HEK293T (cell line): ENCODE results near the gene MYOZ2.

Experiments
- CTCF ChIA-PET: fragments of 350-600 bp; formaldehyde crosslinking; extraction: SDS; loops from one replicate; lab custom pipeline; 2021; ENCODE audit warnings: antibody characterized with exemption, inconsistent platforms; lab: Yijun Ruan, JAX
- POLR2A ChIA-PET: fragments of 350-600 bp; formaldehyde crosslinking; extraction: SDS; loops from one replicate; lab custom pipeline; 2020; ENCODE audit warnings: antibody characterized with exemption, inconsistent platforms; lab: Yijun Ruan, JAX
- DNase-seq: peaks from one replicate; pipeline ENCODE4 v3.0.0; 2012; ENCODE audit warnings: mixed read lengths; ENCODE audit errors: extremely low spot score
- ARNT ChIP-seq: fragments of 450-650 bp; IDR thresholded peaks from 2 replicates; pipeline ENCODE4 v1.6.1; 2017; ENCODE audit warnings: mild to moderate bottlenecking
- BHLHE40 ChIP-seq: fragments of 450-650 bp; IDR thresholded peaks from 2 replicates; pipeline ENCODE4 v1.6.1; 2016; ENCODE audit warnings: mild to moderate bottlenecking, moderate library complexity, borderline replicate concordance
- CTBP1 ChIP-seq: fragments of 450-650 bp; IDR thresholded peaks from 2 replicates; pipeline ENCODE4 v1.6.1; 2016; ENCODE audit warnings: borderline replicate concordance
- ELF4 ChIP-seq: fragments of 450-650 bp; IDR thresholded peaks from 2 replicates; pipeline ENCODE4 v1.6.1; 2017; ENCODE audit warnings: antibody characterized with exemption
- FOXA1 ChIP-seq: fragments of 450-650 bp; IDR thresholded peaks from 2 replicates; pipeline ENCODE4 v1.6.1; 2016; ENCODE audit warnings: mild to moderate bottlenecking
- FOXK2 ChIP-seq: fragments of 450-650 bp; IDR thresholded peaks from 2 replicates; pipeline ENCODE4 v1.6.1; 2016; ENCODE audit warnings: mild to moderate bottlenecking
- FOXM1 ChIP-seq: fragments of 450-650 bp; IDR thresholded peaks from 2 replicates; pipeline ENCODE4 v1.6.1; 2017; ENCODE audit warnings: mild to moderate bottlenecking, borderline replicate concordance
- HDGF ChIP-seq: fragments of 450-650 bp; IDR thresholded peaks from 2 replicates; pipeline ENCODE4 v1.6.1; 2017; ENCODE audit warnings: antibody characterized with exemption, borderline replicate concordance
- L3MBTL2 ChIP-seq: fragments of 450-650 bp; conservative IDR thresholded peaks from 2 replicates; pipeline ENCODE4 v1.6.1; 2016; ENCODE audit warnings: mild to moderate bottlenecking
- LEF1 ChIP-seq: fragments of 450-650 bp; IDR thresholded peaks from 2 replicates; pipeline ENCODE4 v1.6.1; 2017; ENCODE audit warnings: mild to moderate bottlenecking, borderline replicate concordance
- NFRKB ChIP-seq: fragments of 450-650 bp; IDR thresholded peaks from 2 replicates; pipeline ENCODE4 v1.6.1; 2016; ENCODE audit warnings: mild to moderate bottlenecking, moderate library complexity
- SP1 ChIP-seq: fragments of 450-650 bp; IDR thresholded peaks from 2 replicates; pipeline ENCODE4 v1.6.1; 2017
- SUZ12 ChIP-seq: fragments of 450-650 bp; IDR thresholded peaks from 2 replicates; pipeline ENCODE4 v1.6.1; 2016; ENCODE audit warnings: mild to moderate bottlenecking
- TARDBP ChIP-seq: fragments of 450-650 bp; IDR thresholded peaks from 2 replicates; pipeline ENCODE4 v1.6.1; 2016
- ZNF384 ChIP-seq: fragments of 450-650 bp; IDR thresholded peaks from 2 replicates; pipeline ENCODE4 v1.6.1; 2016
- TF ChIP-seq, protein P1 (sequence below): fragments of 450-650 bp; IDR thresholded peaks from 2 replicates; pipeline ENCODE4 v1.6.1; 2016

The MYOZ2 gene

DNA sequence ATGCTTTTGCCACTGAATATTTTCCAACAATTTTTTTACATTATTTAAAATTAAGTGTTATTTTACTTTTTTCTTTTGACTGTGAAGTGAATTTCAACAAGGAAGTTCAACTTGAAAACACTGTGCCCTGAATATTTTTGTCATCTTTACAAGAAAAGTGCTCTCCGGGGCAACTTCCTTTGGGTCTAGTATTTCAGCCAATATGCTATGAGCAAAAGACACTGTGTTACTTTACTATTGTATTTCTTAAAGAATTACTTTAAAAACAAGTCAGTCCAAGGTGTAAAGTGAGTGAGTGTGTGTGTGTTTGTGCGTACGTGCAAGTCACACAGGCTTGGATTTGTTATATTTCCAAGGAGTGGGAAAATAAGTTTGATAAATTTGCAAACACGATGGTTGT lies 69.3 kb downstream of the MYOZ2 start:
- POLR2A ChIA-PET, result no interaction called here
- DNase-seq, result no peak
- CTCF ChIA-PET, result no interaction called here
- TF ChIP-seq L3MBTL2 (no peak), TARDBP (no peak)

DNA sequence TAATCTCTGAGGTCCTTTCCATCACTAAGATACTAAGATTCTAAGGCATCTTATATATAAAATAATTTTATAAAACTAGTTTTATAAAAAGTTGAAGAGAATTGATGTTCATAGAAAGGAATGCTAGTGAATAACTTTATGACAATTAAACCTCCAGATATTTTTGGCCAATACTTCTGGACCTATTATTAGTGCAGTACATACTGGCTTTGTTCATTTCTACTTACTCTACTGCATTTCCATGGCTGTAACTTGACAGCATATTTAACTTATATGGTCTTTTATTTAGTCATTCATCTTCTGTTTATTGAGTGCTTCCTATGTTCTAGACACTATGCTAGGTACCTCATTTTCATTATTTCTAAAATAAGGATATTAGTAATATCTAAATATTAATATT lies 70.1 kb downstream of the MYOZ2 start:
- ChIA-PET CTCF (no interaction called here), POLR2A (no interaction called here)
- TF ChIP-seq NFRKB, result no peak
- TF ChIP-seq FOXK2, result no peak
- no peak for TF ChIP-seq CTBP1
- TF ChIP-seq ZNF384, result no peak
- no peak for TF ChIP-seq ARNT
- TF ChIP-seq LEF1, result no peak
- no peak for TF ChIP-seq SUZ12
- TF ChIP-seq HDGF, result no peak
- TF ChIP-seq TARDBP, result no peak
- TF ChIP-seq, protein P1, sequence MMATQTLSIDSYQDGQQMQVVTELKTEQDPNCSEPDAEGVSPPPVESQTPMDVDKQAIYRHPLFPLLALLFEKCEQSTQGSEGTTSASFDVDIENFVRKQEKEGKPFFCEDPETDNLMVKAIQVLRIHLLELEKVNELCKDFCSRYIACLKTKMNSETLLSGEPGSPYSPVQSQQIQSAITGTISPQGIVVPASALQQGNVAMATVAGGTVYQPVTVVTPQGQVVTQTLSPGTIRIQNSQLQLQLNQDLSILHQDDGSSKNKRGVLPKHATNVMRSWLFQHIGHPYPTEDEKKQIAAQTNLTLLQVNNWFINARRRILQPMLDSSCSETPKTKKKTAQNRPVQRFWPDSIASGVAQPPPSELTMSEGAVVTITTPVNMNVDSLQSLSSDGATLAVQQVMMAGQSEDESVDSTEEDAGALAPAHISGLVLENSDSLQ, result no peak
- no peak for TF ChIP-seq L3MBTL2
- TF ChIP-seq BHLHE40, result no peak
- no peak for TF ChIP-seq FOXM1
- TF ChIP-seq SP1, result no peak
- no peak for DNase-seq

DNA sequence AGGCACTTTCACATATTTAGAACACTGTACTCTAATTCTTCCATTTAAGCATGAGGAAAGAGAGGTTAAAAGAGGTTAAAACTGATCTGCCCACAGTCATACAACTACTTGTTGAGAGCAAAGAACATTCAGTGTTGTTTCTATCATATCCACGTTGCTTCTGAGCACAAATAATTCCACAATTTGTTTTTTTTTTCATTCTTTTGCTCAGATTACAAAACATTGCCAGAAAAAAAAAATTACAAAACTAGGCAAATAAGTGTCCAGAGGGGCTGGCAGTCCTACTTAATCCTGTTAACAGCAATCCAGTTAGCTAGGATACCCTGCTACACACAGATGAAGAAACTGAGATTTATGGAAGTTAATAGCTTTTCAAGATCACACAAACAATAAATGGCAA lies 70.5 kb downstream of the MYOZ2 start:
- ChIA-PET POLR2A (no interaction called here), CTCF (no interaction called here)
- DNase-seq, result no peak
- no peak for TF ChIP-seq FOXA1
- TF ChIP-seq L3MBTL2, result no peak
- TF ChIP-seq LEF1, result no peak
- TF ChIP-seq, protein P1, result no peak
- no peak for TF ChIP-seq HDGF
- TF ChIP-seq ELF4, result no peak
- TF ChIP-seq SUZ12, result no peak
- no peak for TF ChIP-seq CTBP1
- TF ChIP-seq NFRKB, result no peak
- no peak for TF ChIP-seq ZNF384
- no peak for TF ChIP-seq TARDBP
- no peak for TF ChIP-seq BHLHE40
- no peak for TF ChIP-seq ARNT
- TF ChIP-seq FOXK2, result no peak
- no peak for TF ChIP-seq FOXM1
- TF ChIP-seq SP1, result no peak

- ChIA-PET CTCF (no interaction called here), POLR2A (no interaction called here)
- DNase-seq, result no peak
- TF ChIP-seq FOXM1 (no peak), ELF4 (no peak), FOXK2 (no peak), ARNT (no peak), CTBP1 (no peak), HDGF (no peak), FOXA1 (no peak), L3MBTL2 (no peak), SP1 (no peak), ZNF384 (no peak), BHLHE40 (no peak), LEF1 (no peak)
- TF ChIP-seq, protein P1, result no peak
Observed at GRCh38 chr4:119207051-119207450, 71.4 kb downstream of the MYOZ2 start.

DNA sequence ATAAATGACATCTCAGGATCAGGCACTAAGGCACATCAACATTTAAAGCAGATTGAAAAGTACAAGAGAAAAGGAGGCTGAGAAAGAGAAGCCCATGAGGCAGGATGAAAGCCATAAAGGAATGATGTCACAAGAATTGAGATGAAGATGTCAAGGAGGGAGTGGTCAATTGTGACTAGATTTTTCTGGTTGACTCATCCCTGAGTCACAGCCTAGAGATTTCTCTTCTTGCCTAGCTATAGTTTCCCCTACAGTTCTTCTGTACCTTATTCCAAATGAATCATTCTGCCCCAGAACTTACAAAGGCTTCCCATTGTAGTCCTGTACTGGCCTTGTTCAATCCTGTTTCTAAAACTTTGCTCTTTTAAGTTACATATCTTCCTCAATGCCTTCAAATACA lies 73.4 kb downstream of the MYOZ2 start:
- no peak for TF ChIP-seq FOXM1
- TF ChIP-seq ELF4, result no peak
- TF ChIP-seq FOXK2, result no peak
- TF ChIP-seq ZNF384, result no peak
- TF ChIP-seq TARDBP, result no peak
- no peak for TF ChIP-seq BHLHE40
- no peak for TF ChIP-seq FOXA1
- no peak for TF ChIP-seq SP1
- ChIA-PET POLR2A (no interaction called here), CTCF (interaction anchor here (0.6 to 0.9 kb wide), 2 partner anchors 29 to 71 kb away, joined by 3 read pairs; no protein-coding TSS in a partner anchor)
- DNase-seq, result no peak

GRCh38 chr4:119209586-119209985 lies 74.0 kb downstream of the MYOZ2 start:
- no peak for DNase-seq
- TF ChIP-seq ZNF384, result no peak
- no peak for TF ChIP-seq L3MBTL2
- ChIA-PET POLR2A (no interaction called here), CTCF (interaction anchor here (0.6 kb wide), 1 partner anchor 71 kb away, joined by 3 read pairs; no protein-coding TSS in a partner anchor)

DNA sequence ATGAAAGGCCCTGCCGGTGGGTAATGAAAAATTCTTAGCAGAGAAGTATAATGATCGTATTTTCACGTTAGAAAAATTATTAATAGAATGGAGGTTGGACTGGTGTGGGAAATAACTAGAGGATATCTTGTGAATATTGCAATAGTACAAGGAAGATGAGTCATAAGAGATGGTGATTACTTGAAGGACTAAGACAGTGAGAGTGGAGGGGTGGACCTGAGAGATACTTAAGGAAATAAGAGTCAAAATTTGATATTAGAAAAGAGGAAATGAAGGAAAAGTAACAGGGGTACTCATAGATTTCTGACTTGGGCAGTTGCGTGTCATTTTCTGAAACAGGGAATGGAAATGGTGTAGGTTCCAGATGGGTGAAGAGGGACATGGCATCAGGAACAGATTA lies 75.1 kb downstream of the MYOZ2 start:
- DNase-seq, result no peak
- POLR2A ChIA-PET, result no interaction called here
- TF ChIP-seq FOXM1, result no peak
- no peak for TF ChIP-seq L3MBTL2
- TF ChIP-seq ARNT, result no peak
- CTCF ChIA-PET, result no interaction called here
